K562 (cell line): Measurements from ENCODE around the gene OR2F2. TPM values are rescaled to one million over a fixed set of nuclear protein-coding genes. Genes with fewer than 3 reads are reported as not detected.

Experiments
- ATAC-seq: fragments of 200-7000 bp; cut with Tn5 transposase; 3 replicates; pipeline ENCODE4 v1.9.1; 2020; ENCODE audit warnings: moderate library complexity
- BruUV-seq: library from RNA; stranded (reverse); fragments of 400-500 nt; replicated peaks from 2 replicates; lab custom pipeline; 2021; lab: Mats Ljungman, UMichigan
- CTCF ChIA-PET: fragments of 300-600 bp; formaldehyde crosslinking; extraction: SDS; loops from one replicate; lab custom pipeline; 2021; ENCODE audit warnings: low intra/inter-chr PET ratio; lab: Yijun Ruan, JAX
- POLR2A ChIA-PET: fragments of 300-600, 350-650 bp; sonication (Branson Sonifier 250); formaldehyde crosslinking; extraction: SDS; loops from one replicate; lab custom pipeline; 2021; ENCODE audit warnings: antibody characterized with exemption, inconsistent platforms; lab: Yijun Ruan, JAX
- DNase-seq, 4 experiments: peaks; one replicate each; pipeline versions ENCODE4 v3.0.0 to v3.0.0-alpha.2; 2011 to 2018; ENCODE audit warnings: low spot score in 3 of 4, mixed read lengths in 3 of 4; ENCODE audit errors: extremely low read depth in 1 of 4
- FAIRE-seq: peaks from 2 replicates; lab custom pipeline; 2011; peaks lifted over from hg19 to GRCh38; lab: Jason Lieb, UNC
- H2AFZ ChIP-seq: 2 replicates; pipeline ENCODE4 v1.6.0; 2011; ENCODE audit warnings: low read depth, low read length, control low read depth, inconsistent platforms
- H3K27ac ChIP-seq: fragments of 200-600 bp; 3 replicates; pipeline ENCODE4 v1.8.0; 2011; ENCODE audit warnings: low read depth, mild to moderate bottlenecking, control low read depth, inconsistent platforms, low read length, moderate library complexity, mixed read lengths; ENCODE audit errors: extremely low read depth
- H3K27me3 ChIP-seq, 2 experiments: fragments of 300-600 bp in 1 of 2; 2 replicates in 1 of 2; 3 replicates in 1 of 2; pipeline versions ENCODE4 v1.6.0 to v1.8.0; 2011; ENCODE audit warnings: inconsistent platforms in 2 of 2, low read length in 2 of 2, mild to moderate bottlenecking in 1 of 2, mixed read lengths in 1 of 2, moderate library complexity in 1 of 2; ENCODE audit not compliant: control insufficient read depth in 2 of 2, insufficient read depth in 2 of 2
- H3K36me3 ChIP-seq: fragments of 300-600 bp; 3 replicates; pipeline ENCODE4 v1.8.0; 2011; ENCODE audit warnings: mild to moderate bottlenecking, low read length, inconsistent platforms; ENCODE audit not compliant: control insufficient read depth, insufficient read depth
- H3K4me1 ChIP-seq, 2 experiments: fragments of 200-600 bp in 1 of 2; replicated peaks in 1 of 2; 2 replicates in 1 of 2; 3 replicates in 1 of 2; pipeline versions ENCODE4 v1.5.1 to v1.8.0; 2011; ENCODE audit warnings: inconsistent platforms in 2 of 2, low read length in 2 of 2, mild to moderate bottlenecking in 1 of 2, mixed read lengths in 1 of 2, moderate library complexity in 1 of 2; ENCODE audit not compliant: control insufficient read depth in 2 of 2, insufficient read depth in 2 of 2
- H3K4me2 ChIP-seq: 2 replicates; pipeline ENCODE4 v1.6.1; 2011; ENCODE audit warnings: low read length, control low read depth, inconsistent platforms, mixed read lengths; ENCODE audit not compliant: insufficient read depth
- H3K4me3 ChIP-seq: fragments of 200-600 bp; sonication (generic), shearing (Covaris generic); 2 replicates; pipeline ENCODE4 v1.5.1; 2016; ENCODE audit warnings: control low read depth, inconsistent platforms
- H3K79me2 ChIP-seq: fragments of 200-600 bp; 3 replicates; pipeline ENCODE4 v1.8.0; 2011; ENCODE audit warnings: low read length, inconsistent platforms; ENCODE audit not compliant: control insufficient read depth, insufficient read depth
- H3K9ac ChIP-seq, 2 experiments: 2 replicates each; pipeline versions ENCODE4 v1.6.0 to v1.6.1; 2011; ENCODE audit warnings: low read depth in 2 of 2, low read length in 2 of 2, control low read depth in 1 of 2, inconsistent platforms in 1 of 2, mild to moderate bottlenecking in 1 of 2, mixed read lengths in 1 of 2; ENCODE audit not compliant: insufficient read depth in 1 of 2
- H3K9me1 ChIP-seq: one replicate; pipeline ENCODE4 v1.6.0; 2011; ENCODE audit warnings: inconsistent platforms, mild to moderate bottlenecking, low read length, moderate library complexity; ENCODE audit not compliant: control insufficient read depth, insufficient read depth
- H3K9me3 ChIP-seq: replicated peaks from 2 replicates; pipeline ENCODE4 v1.5.1; 2011; ENCODE audit warnings: low read depth, low read length, inconsistent platforms; ENCODE audit not compliant: control insufficient read depth, insufficient read depth
- H4K20me1 ChIP-seq: replicated peaks from 2 replicates; pipeline ENCODE4 v1.6.1; 2011; ENCODE audit warnings: low read length, inconsistent platforms, mixed read lengths; ENCODE audit not compliant: control insufficient read depth, insufficient read depth
- ATF7 ChIP-seq: fragments of 450-650 bp; IDR thresholded peaks from 2 replicates; pipeline ENCODE4 v1.7.1; 2014; ENCODE audit warnings: mild to moderate bottlenecking, moderate library complexity
- CEBPG ChIP-seq, 3 experiments: fragments of 200-800 bp in 1 of 3; sonication (Bioruptor generic) in 1 of 3; sonication (generic) in 1 of 3; formaldehyde crosslinking in 1 of 3; IDR thresholded peaks in 2 of 3; conservative IDR thresholded peaks in 1 of 3; 2 replicates each; pipeline versions ENCODE4 v1.6.1 to v1.8.0; 2016 to 2022; ENCODE audit warnings: missing compliant biosample characterization in 2 of 3, missing genetic modification characterization in 2 of 3, mild to moderate bottlenecking in 1 of 3, missing genetic modification reagents in 1 of 3
- ETV5 ChIP-seq: sonication (generic); formaldehyde crosslinking; IDR thresholded peaks from 2 replicates; pipeline ENCODE4 v1.4.0; 2020; ENCODE audit warnings: low read depth, mild to moderate bottlenecking, missing genetic modification reagents
- MAZ ChIP-seq, 2 experiments: fragments of 450-650 bp in 1 of 2; sonication (generic) in 1 of 2; formaldehyde crosslinking; IDR thresholded peaks in 1 of 2; conservative IDR thresholded peaks in 1 of 2; 2 replicates each; pipeline versions ENCODE4 v1.4.0 to v1.5.0; 2020; ENCODE audit warnings: mild to moderate bottlenecking in 1 of 2, missing genetic modification reagents in 1 of 2
- WGBS: fragments of 100-300 bp; shearing (Covaris generic); methylation state at CpG from one replicate; pipeline ENCODE4 v1.1.6; 2016; ENCODE audit warnings: low coverage, mixed read lengths; ENCODE audit not compliant: insufficient coverage; ENCODE audit errors: missing lambda C conversion rate; 5-methylcytosine and 5-hydroxymethylcytosine counted together
- in situ Hi-C: fragments of 300-500 bp; cut with MboI; formaldehyde crosslinking; loops from 4 replicates; pipeline ENCODE4 v1.15.0; 2018; ENCODE audit warnings: inconsistent platforms, mixed read lengths
- intact Hi-C: fragments of 100-400 bp; cut with micrococcal nuclease; formaldehyde crosslinking; loops from 2 replicates; pipeline ENCODE4 v1.14.2; 2022
- polyA plus RNA-seq, 8 experiments: library from polyadenylated mRNA; depleted of rRNA in 4 of 8; stranded (reverse) in 5 of 8; unstranded in 3 of 8; fragments of >200 nt; fragmentation: Nextera tagmentation in 2 of 8; fragmentation: Illumina TruSeq in 1 of 8; extraction: Ambion mirVana in 2 of 8; extraction: Trizol in 1 of 8; gene quantifications; 2 replicates each; pipeline versions ENCODE4 v1.2.1 to v1.2.3, GENCODE V29; 2011 to 2014; ENCODE audit warnings: inconsistent platforms in 1 of 8, missing spikeins in 1 of 8
- total RNA-seq, 7 experiments: library from RNA; depleted of rRNA in 6 of 7; stranded (reverse); fragments of >200 nt in 6 of 7; fragmentation: Illumina TruSeq in 2 of 7; extraction: Trizol in 2 of 7; gene quantifications; 2 replicates each; pipeline versions ENCODE4 v1.2.1 to v1.2.3, GENCODE V29; 2011 to 2021; ENCODE audit warnings: low replicate concordance in 1 of 7
- TF ChIP-seq, protein P1 (sequence below): fragments of 450-650 bp; formaldehyde crosslinking; IDR thresholded peaks from 2 replicates; pipeline ENCODE4 v1.4.0; 2022; ENCODE audit warnings: missing genetic modification characterization
- TF ChIP-seq, protein P2 (sequence below), 2 experiments: fragments of 450-650 bp in 1 of 2; sonication (generic) in 1 of 2; formaldehyde crosslinking in 1 of 2; IDR thresholded peaks in 1 of 2; conservative IDR thresholded peaks in 1 of 2; 2 replicates each; pipeline versions ENCODE4 v1.6.1 to v1.8.1; 2016 to 2023; ENCODE audit warnings: mild to moderate bottlenecking in 2 of 2, moderate library complexity in 2 of 2, inconsistent platforms in 1 of 2, missing genetic modification reagents in 1 of 2

Gene OR2F2
- total and polyA plus RNA-seq, 9 of the 15 experiments (the other 6 are each of a cell fraction or from before 2014, with no cell fraction given), result not detected

DNA sequence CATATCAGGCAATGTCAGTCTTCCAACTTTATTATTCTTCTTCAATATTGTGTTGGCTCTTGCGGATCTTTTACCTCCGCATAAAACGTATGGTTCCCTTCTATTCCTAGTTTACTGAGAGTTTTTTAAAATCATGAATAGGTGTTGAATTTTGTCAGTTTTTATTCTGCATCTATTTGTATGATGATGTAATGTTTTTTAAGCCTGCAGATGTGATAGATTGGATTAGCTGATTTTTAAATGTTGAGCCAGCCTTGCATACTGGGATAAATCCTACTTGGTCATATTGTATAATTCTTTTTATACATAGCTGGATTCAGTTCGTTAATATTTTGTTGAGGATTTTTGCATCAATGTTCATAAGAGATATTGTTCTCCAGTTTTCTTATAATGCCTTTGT is 10.4 kb downstream of the OR2F2 start:
- no peak for FAIRE-seq
- 8% methylated on average over 4 of the region's 4 CpGs for WGBS

More for the DNA sequence above, 10.4 kb downstream of the OR2F2 start:
- in situ Hi-C loops (no loop called here), intact Hi-C loops (no loop called here)
- Histone ChIP-seq H2AFZ (0 out of 2 replicates have a peak overlapping the region, but pooled peaks have one; percentile 9), H3K4me1 (no peaks in the 10 kb centered on the region), H3K4me2 (no peak overlapping the region), H3K9me3 (no peaks in the 10 kb centered on the region), H3K9ac (no peak overlapping the region), H3K9me1 (no peaks in the 10 kb centered on the region), H3K36me3 (no peaks in the 10 kb centered on the region), H3K79me2 (no peaks in the 10 kb centered on the region), H3K27ac (no peak overlapping the region), H3K27me3 (no peaks in the 10 kb centered on the region), H3K4me3 (no peak overlapping the region), H4K20me1 (no peaks in the 10 kb centered on the region)
- TF ChIP-seq MAZ (CRISPR knock-in tag; conservative IDR thresholded peaks at IDR 0.05 in 1 of 2, IDR thresholded peaks at IDR 0.05 in 1 of 2) (no peak), CEBPG (CRISPR knock-in tag; IDR thresholded peaks at IDR 0.05) (no peak), CEBPG (tag; conservative IDR thresholded peaks at IDR 0.05 in 1 of 2, IDR thresholded peaks at IDR 0.05 in 1 of 2) (0 out of 4 replicates have a peak, but pooled peaks of 1 of the 2 experiments have one; percentile 14), ETV5 (no peak), ATF7 (0 out of 2 replicates have a peak, but pooled peaks have one; percentile 20)
- TF ChIP-seq, protein P1, sequence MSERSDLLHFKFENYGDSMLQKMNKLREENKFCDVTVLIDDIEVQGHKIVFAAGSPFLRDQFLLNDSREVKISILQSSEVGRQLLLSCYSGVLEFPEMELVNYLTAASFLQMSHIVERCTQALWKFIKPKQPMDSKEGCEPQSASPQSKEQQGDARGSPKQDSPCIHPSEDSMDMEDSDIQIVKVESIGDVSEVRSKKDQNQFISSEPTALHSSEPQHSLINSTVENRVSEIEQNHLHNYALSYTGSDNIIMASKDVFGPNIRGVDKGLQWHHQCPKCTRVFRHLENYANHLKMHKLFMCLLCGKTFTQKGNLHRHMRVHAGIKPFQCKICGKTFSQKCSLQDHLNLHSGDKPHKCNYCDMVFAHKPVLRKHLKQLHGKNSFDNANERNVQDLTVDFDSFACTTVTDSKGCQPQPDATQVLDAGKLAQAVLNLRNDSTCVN (CRISPR knock-in tag), result no peak
- TF ChIP-seq, protein P2, sequence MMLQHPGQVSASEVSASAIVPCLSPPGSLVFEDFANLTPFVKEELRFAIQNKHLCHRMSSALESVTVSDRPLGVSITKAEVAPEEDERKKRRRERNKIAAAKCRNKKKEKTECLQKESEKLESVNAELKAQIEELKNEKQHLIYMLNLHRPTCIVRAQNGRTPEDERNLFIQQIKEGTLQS (IDR thresholded peaks at IDR 0.05), result peak; percentile 62
- TF ChIP-seq, protein P2 (CRISPR knock-in tag; conservative IDR thresholded peaks at IDR 0.05), result no peak
- no peak for ATAC-seq
- no TSS peak for BruUV-seq
- POLR2A ChIA-PET, result no interaction called here
- no peak for DNase-seq
- CTCF ChIA-PET, result no interaction called here
